ENCODE measurements around the gene ADARB1. TPM values are rescaled to one million over a fixed set of nuclear protein-coding genes. Genes with fewer than 3 reads are reported as not detected.

ADARB1 gene
- total RNA-seq, 1 experiment from 2014 or later: 14.6 TPM

DNA sequence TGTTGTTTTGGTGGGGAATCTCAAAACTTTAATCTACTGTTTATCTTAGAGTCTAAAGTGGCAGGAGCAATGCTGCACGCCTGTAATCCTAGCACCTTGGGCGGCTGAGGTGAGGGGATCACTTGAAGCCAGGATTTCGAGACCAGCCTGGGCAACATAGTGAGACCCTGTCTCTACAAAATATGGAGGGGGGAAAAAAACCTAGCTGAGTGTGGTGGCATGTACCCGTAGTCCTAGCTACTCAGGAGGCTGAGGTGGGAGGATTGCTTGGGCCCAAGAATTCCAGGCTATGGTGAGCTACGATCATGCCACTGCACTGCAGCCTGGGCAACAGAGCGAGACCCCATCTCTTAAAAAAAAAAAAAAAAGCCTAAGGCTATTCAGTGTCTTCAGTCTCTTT lies 175.2 kb downstream of the ADARB1 start (continued):
- TF ChIP-seq CDX4 (CRISPR knock-in tag; IDR thresholded peaks at IDR 0.05; ENCODE audit: borderline replicate concordance): no peak

DNA sequence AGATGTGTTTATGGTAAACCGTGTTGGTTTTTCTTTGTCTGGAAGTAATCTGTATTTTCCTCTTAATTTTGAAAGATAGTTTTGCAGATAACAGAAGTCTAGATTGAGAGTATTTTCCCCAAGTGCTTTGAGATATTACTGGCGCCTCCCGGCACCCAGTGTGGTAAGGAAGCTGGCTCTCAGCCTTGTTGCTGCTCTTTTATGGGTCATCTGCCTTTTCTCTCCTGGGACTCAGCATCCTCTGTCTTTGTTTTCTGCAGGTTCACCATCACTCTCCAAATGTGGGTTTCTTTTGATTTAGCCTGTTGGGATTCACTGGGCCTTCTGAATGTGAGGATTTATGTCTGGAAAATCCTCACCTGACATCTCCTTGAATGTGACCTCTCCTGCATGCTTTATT lies 175.9 kb downstream of the ADARB1 start:
- H3K4me3 Mint-ChIP-seq: no peak overlapping the region

GRCh38 chr21:45250914-45251634 lies 176.7 kb downstream of the ADARB1 start:
- DNase-seq (ENCODE audit: low spot score): no peak
- CTCF ChIA-PET: no interaction called here

More for the DNA sequence above, 175.9 kb downstream of the ADARB1 start:
- DNase-seq (ENCODE audit: low spot score) (no peak), ATAC-seq (no peak)
- ChIA-PET CTCF (no interaction called here), POLR2A (no interaction called here)
- Mint-ChIP-seq H3K9me3 (peaks cover 17% of the 10 kb centered on the region), H3K4me1 (peaks cover 17% of the 10 kb centered on the region), H3K27ac (no peak overlapping the region), H3K36me3 (0 out of 2 replicates have a peak, but pooled peaks cover 3% of the 10 kb centered on the region), H3K27me3 (ENCODE audit: low read depth) (peaks cover 3% of the 10 kb centered on the region; the same call in 1 of the 2 replicates)
- TF ChIP-seq ZNF263 (CRISPR knock-in tag; IDR thresholded peaks at IDR 0.05; ENCODE audit: low read depth): no peak
- no peak for TF ChIP-seq ZBTB21 (CRISPR knock-in tag; IDR thresholded peaks at IDR 0.05; ENCODE audit: borderline replicate concordance)
- no peak for TF ChIP-seq ZNF219 (CRISPR knock-in tag; IDR thresholded peaks at IDR 0.05; ENCODE audit: borderline replicate concordance)
- TF ChIP-seq CREM (CRISPR knock-in tag; IDR thresholded peaks at IDR 0.05): no peak
- TF ChIP-seq USF1 (CRISPR knock-in tag; IDR thresholded peaks at IDR 0.05): no peak
- no peak for TF ChIP-seq FOXP1 (CRISPR knock-in tag; IDR thresholded peaks at IDR 0.05; ENCODE audit: borderline replicate concordance)
- TF ChIP-seq MXD4 (CRISPR knock-in tag; IDR thresholded peaks at IDR 0.05; ENCODE audit: borderline replicate concordance): no peak
- TF ChIP-seq IRF1 (CRISPR knock-in tag; IDR thresholded peaks at IDR 0.05): no peak
- no peak for TF ChIP-seq NFATC4 (CRISPR knock-in tag; IDR thresholded peaks at IDR 0.05)
- TF ChIP-seq ATF1 (CRISPR knock-in tag; IDR thresholded peaks at IDR 0.05): no peak
- no peak for TF ChIP-seq ZNF232 (CRISPR knock-in tag; IDR thresholded peaks at IDR 0.05)
- no peak for TF ChIP-seq GTF2I (CRISPR knock-in tag; conservative IDR thresholded peaks at IDR 0.05)

DNA sequence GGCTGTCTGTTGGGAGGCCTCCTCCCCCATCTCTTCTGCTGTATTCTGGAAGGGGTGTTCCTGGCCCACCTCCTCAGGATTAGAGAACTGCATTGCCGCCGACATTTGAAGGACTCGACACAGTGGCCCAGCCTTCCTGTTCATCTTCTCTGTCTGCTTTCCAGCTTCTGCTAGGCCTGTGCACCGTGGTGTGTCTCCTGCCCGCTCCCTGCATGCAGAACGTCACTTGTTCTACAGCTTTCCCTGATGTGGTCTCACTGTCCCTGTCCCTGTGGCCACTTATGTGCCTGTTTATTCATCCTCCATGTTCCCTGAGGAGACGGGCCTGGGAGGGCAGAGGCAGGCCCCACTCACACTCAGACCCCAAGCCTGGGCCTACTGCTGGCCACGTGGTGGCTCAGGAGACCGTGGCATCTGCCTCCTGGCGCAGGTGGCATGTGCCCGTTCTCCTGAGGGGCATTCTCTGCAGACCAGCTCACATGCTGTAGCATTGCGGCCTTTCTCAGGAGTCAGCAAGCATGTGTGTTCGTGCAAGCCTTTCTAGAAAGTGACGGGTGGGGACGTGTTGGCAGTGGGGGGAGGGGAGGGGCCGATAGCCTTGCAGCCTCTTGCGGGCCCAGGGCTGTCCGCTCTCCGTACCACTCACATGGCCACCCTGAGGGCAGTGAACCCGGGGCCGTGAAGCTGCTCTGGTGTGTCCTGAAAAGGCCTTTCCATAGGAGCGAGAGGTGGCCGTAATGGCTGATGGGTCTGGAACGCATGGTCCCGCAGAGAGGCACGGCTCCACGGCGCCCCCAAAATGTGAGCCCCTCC lies 177.5 kb downstream of the ADARB1 start:
- H3K4me3 Mint-ChIP-seq: no peak overlapping the region
- POLR2A ChIA-PET: no interaction called here
- 0 out of 2 replicates have a peak, but pooled peaks cover 3% of the 10 kb centered on the region for H3K36me3 Mint-ChIP-seq
- peaks cover 17% of the 10 kb centered on the region for H3K9me3 Mint-ChIP-seq
- H3K27me3 Mint-ChIP-seq (ENCODE audit: low read depth): peaks cover 3% of the 10 kb centered on the region; the same call in 1 of the 2 replicates
- ATAC-seq (no peak), DNase-seq (ENCODE audit: low spot score) (no peak)
- H3K4me1 Mint-ChIP-seq: peaks cover 17% of the 10 kb centered on the region
- CTCF ChIA-PET: no interaction called here
- H3K27ac Mint-ChIP-seq: no peak overlapping the region
- TF ChIP-seq ZNF416 (CRISPR knock-in tag; IDR thresholded peaks at IDR 0.05): no peak
- TF ChIP-seq JAZF1 (CRISPR knock-in tag; IDR thresholded peaks at IDR 0.05): no peak
- no peak for TF ChIP-seq RELA (CRISPR knock-in tag; IDR thresholded peaks at IDR 0.05; ENCODE audit: borderline replicate concordance)
- TF ChIP-seq SMAD4 (CRISPR knock-in tag; IDR thresholded peaks at IDR 0.05): no peak
- TF ChIP-seq AR (CRISPR knock-in tag; IDR thresholded peaks at IDR 0.05): no peak
- TF ChIP-seq JUN (CRISPR knock-in tag; IDR thresholded peaks at IDR 0.05): no peak
- no peak for TF ChIP-seq MYBL2 (CRISPR knock-in tag; IDR thresholded peaks at IDR 0.05)
- TF ChIP-seq CREB1 (CRISPR knock-in tag; IDR thresholded peaks at IDR 0.05): no peak
- no peak for TF ChIP-seq ZMAT4 (CRISPR knock-in tag; IDR thresholded peaks at IDR 0.05)
- TF ChIP-seq, protein P1, sequence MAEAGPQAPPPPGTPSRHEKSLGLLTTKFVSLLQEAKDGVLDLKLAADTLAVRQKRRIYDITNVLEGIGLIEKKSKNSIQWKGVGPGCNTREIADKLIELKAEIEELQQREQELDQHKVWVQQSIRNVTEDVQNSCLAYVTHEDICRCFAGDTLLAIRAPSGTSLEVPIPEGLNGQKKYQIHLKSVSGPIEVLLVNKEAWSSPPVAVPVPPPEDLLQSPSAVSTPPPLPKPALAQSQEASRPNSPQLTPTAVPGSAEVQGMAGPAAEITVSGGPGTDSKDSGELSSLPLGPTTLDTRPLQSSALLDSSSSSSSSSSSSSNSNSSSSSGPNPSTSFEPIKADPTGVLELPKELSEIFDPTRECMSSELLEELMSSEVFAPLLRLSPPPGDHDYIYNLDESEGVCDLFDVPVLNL (CRISPR knock-in tag; IDR thresholded peaks at IDR 0.05; ENCODE audit: borderline replicate concordance, low read depth): no peak

More at GRCh38 chr21:45250914-45251634, 176.7 kb downstream of the ADARB1 start:
- ATAC-seq: no peak
- Mint-ChIP-seq H3K4me3 (no peak overlapping the region), H3K27me3 (ENCODE audit: low read depth) (peaks cover 3% of the 10 kb centered on the region; the same call in 1 of the 2 replicates), H3K36me3 (0 out of 2 replicates have a peak, but pooled peaks cover 3% of the 10 kb centered on the region), H3K9me3 (peaks cover 17% of the 10 kb centered on the region), H3K27ac (no peak overlapping the region), H3K4me1 (peaks cover 17% of the 10 kb centered on the region)
- no peak for TF ChIP-seq FOXK1 (CRISPR knock-in tag; IDR thresholded peaks at IDR 0.05)
- POLR2A ChIA-PET: no interaction called here

All from WTC11 (cell line).